H1 (cell line): ENCODE results near the gene GRIK2. TPM values are rescaled to one million over a fixed set of nuclear protein-coding genes. Genes with fewer than 3 reads are reported as not detected.

Experiments
- CTBP2 ChIP-seq: IDR thresholded peaks from 2 replicates; pipeline ENCODE4 v1.7.0; 2011; ENCODE audit warnings: borderline replicate concordance, mild to moderate bottlenecking, moderate library complexity, mixed read lengths, low read length; ENCODE audit not compliant: insufficient read depth, insufficient read length
- HDAC6 ChIP-seq: IDR thresholded peaks from one replicate; pipeline ENCODE4 v1.7.1; 2012; ENCODE audit warnings: low read depth, mild to moderate bottlenecking, inconsistent platforms, low read length, moderate library complexity
- POLR2A ChIP-seq, 2 experiments: IDR thresholded peaks; 1 replicate in 1 of 2; 2 replicates in 1 of 2; pipeline ENCODE4 v1.6.1; 2011; ENCODE audit warnings: low read depth in 2 of 2, low read length in 2 of 2, mild to moderate bottlenecking in 2 of 2; ENCODE audit errors: control extremely low read depth in 1 of 2
- polyA plus RNA-seq, 7 experiments: library from polyadenylated mRNA; depleted of rRNA in 3 of 7; stranded (reverse) in 5 of 7; unstranded in 2 of 7; fragments of >200 nt in 5 of 7; fragments of 200-250 nt in 2 of 7; gene quantifications; 1 replicate in 5 of 7; 2 replicates in 1 of 7; 4 replicates in 1 of 7; pipeline versions ENCODE4 v1.2.1 to v1.2.3, GENCODE V29; 2011 to 2013; ENCODE audit warnings: missing spikeins in 2 of 7, mixed read lengths in 2 of 7
- total RNA-seq: library from RNA; stranded (reverse); fragmentation: NEBNext Ultra II Directional; extraction: Animal tissue kit (Norgen Biotek cat#: 25700); gene quantifications from 2 replicates; pipeline ENCODE4 v1.2.1, GENCODE V29; 2021
- TF ChIP-seq, protein P1 (sequence below), 3 experiments: IDR thresholded peaks; 1 replicate in 2 of 3; 2 replicates in 1 of 3; pipeline versions ENCODE4 v1.5.1 to v1.6.1; 2011; ENCODE audit warnings: low read length in 3 of 3, mild to moderate bottlenecking in 3 of 3, inconsistent platforms in 2 of 3, low read depth in 1 of 3, moderate library complexity in 1 of 3; ENCODE audit not compliant: insufficient read depth in 1 of 3; ENCODE audit errors: control extremely low read depth in 1 of 3

GRIK2 gene
- total and polyA plus RNA-seq, 2 of the 8 experiments (the other 6 are each of a cell fraction or from before 2014, with no cell fraction given), result 1.8 to 2.2 TPM

DNA sequence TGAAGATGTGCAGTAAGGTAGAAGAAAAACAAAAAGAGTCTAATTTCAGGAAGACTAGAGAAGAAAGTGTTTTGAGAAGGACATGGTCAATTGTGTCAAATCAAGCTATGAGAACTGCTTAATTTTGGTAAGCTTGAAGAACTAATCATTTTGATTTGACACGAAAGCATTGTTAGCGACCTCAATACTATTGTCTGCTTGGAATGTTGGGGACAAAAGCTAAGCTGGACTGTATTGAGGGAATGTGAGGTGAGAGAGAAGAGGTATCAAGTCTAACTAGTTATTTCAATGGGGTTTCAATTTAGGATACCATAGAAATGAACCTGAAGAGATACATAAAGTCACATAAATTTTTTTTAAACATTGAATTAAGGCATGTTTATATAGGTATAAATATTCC is 309.8 kb downstream of the GRIK2 start (continued):
- TF ChIP-seq CTBP2, result no peak
- no peak for TF ChIP-seq POLR2A (IDR thresholded peaks at IDR 0.05; ENCODE audit: control extremely low read depth in 1 of 2, low read depth in 2 of 2, low read length in 2 of 2)
- TF ChIP-seq, protein P1, sequence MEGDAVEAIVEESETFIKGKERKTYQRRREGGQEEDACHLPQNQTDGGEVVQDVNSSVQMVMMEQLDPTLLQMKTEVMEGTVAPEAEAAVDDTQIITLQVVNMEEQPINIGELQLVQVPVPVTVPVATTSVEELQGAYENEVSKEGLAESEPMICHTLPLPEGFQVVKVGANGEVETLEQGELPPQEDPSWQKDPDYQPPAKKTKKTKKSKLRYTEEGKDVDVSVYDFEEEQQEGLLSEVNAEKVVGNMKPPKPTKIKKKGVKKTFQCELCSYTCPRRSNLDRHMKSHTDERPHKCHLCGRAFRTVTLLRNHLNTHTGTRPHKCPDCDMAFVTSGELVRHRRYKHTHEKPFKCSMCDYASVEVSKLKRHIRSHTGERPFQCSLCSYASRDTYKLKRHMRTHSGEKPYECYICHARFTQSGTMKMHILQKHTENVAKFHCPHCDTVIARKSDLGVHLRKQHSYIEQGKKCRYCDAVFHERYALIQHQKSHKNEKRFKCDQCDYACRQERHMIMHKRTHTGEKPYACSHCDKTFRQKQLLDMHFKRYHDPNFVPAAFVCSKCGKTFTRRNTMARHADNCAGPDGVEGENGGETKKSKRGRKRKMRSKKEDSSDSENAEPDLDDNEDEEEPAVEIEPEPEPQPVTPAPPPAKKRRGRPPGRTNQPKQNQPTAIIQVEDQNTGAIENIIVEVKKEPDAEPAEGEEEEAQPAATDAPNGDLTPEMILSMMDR (IDR thresholded peaks at IDR 0.05; ENCODE audit: control extremely low read depth in 1 of 3, insufficient read depth in 1 of 3, low read depth in 1 of 3, low read length in 3 of 3), result no peak
- no peak for TF ChIP-seq HDAC6
